ENCODE data around the gene IMMP2L.
"Not testable (repeated sequence)": the region's sequence is repeated elsewhere in the genome, so short reads cannot be mapped to it uniquely, and the experiment has no call there.

The IMMP2L gene

DNA sequence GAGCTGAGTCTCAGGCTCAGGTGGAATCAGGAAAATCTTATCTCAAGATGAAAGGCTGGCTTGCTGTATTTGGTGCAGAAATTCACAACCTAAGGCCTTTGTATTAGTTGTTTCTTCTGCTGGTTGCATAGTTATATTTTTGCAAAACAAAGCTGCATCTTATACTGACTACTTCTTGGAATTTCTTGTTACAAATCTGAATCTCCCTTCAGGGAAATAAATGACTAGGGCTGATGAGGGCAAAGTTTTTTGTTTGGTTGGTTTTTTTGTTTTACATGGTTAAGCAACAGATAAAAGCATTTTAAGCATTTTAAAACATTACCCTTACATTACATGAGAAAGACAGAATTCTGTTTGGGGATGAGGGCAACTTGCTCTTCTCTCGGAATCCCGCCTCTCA, 485.3 kb downstream of the IMMP2L start:
- H3K27ac ChIP-seq = no peak overlapping the region

DNA sequence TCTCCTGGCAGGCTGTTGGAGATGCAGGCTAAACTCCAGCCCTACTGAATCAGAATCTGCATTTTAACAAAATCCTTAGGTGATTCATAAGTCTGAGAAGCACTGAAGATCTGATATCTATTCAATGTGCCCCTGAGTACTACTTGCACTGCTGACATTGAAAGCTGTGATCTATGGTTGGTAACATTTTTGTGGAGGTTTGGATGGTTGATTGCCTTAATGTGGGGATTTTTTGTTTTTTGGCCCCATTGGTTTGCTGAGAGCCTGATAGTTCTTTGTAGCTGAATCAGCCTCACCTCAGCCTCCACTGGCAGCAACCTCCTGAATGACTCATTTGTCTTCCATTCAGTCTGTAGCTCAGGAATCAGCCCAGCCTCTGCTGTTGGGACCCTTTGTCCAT, 486.1 kb downstream of the IMMP2L start:
- no peak overlapping the region for H3K27ac ChIP-seq
- TF ChIP-seq CTCF (conservative IDR thresholded peaks at IDR 0.05) = no peak

More for the DNA sequence above, 485.3 kb downstream of the IMMP2L start:
- TF ChIP-seq CTCF (conservative IDR thresholded peaks at IDR 0.05) = no peak

DNA sequence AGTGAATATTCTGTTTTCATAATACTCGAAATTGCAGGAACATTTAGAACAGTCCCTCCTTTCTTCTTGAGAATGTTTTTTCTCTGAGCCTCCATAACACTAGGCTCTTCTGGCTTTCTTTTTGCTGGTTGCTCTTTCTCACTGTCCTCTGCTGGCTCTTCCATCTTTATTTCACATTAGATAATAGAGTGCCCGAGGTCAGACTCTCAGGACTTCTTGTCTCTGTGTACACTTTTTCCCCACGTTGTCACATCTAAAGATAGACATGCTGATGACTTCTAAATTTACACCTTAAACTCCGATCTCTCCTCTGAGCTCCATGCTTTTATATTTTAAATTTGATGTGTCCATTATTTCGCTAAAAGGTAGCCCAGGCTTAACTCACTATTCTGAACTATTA, 486.8 kb downstream of the IMMP2L start:
- no peak overlapping the region for H3K27ac ChIP-seq
- no peak for TF ChIP-seq CTCF (conservative IDR thresholded peaks at IDR 0.05)

- H3K27ac ChIP-seq = no peak overlapping the region
- no peak for TF ChIP-seq CTCF (conservative IDR thresholded peaks at IDR 0.05)
These were observed 487.5 kb downstream of the IMMP2L start for GRCh38 chr7:111074748-111075146.

- no peak overlapping the region for H3K27ac ChIP-seq
These were observed 488.1 kb downstream of the IMMP2L start for GRCh38 chr7:111074071-111074747.

GRCh38 chr7:111072658-111073057, 489.6 kb downstream of the IMMP2L start:
- H3K27ac ChIP-seq = not testable (repeated sequence)

More at GRCh38 chr7:111074071-111074747, 488.1 kb downstream of the IMMP2L start:
- no peak for TF ChIP-seq CTCF (conservative IDR thresholded peaks at IDR 0.05)

DNA sequence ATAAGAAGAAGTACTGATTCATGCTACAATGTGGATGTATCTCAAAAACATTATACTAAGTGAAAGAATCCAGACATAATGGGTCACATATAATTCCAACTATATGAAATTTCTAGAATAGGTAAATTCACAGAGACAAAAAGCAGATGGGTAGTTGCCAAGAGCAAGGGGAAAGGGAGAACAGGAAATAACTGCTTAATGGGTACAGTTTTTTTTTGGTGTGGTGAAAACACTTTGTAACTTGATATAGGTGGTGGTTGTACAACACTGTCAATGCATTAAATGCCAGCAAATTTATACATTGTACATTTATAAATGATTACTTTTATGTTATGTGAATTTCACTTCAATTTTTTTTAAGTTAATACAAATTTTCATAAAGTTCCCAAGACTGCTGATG, 490.7 kb downstream of the IMMP2L start:
- no peak overlapping the region for H3K27ac ChIP-seq
- no peak for TF ChIP-seq CTCF (conservative IDR thresholded peaks at IDR 0.05)

GRCh38 chr7:111068618-111069017, 493.7 kb downstream of the IMMP2L start:
- no peak overlapping the region for H3K27ac ChIP-seq
- no peak for TF ChIP-seq CTCF (conservative IDR thresholded peaks at IDR 0.05)
